ENCODE measurements around the gene PZP. TPM values are rescaled to one million over a fixed set of nuclear protein-coding genes. Genes with fewer than 3 reads are reported as not detected.

The PZP gene
- total RNA-seq, 1 experiment from 2014 or later = not detected

- H2BK5ac ChIP-seq (ENCODE audit: insufficient read length, low read length) = no peak overlapping the region
- Mint-ChIP-seq H3K4me1 (no peaks in the 10 kb centered on the region), H3K4me3 (no peak overlapping the region), H3K27me3 (ENCODE audit: low read depth) (peaks cover 1% of the 10 kb centered on the region), H3K36me3 (ENCODE audit: insufficient read depth in 1 of 3, low read depth in 3 of 3) (no peaks in the 10 kb centered on the region), H3K27ac (no peak overlapping the region), H3K9me3 (no peaks in the 10 kb centered on the region)
- no peak overlapping the region for H2BK12ac ChIP-seq (ENCODE audit: insufficient read length, low read depth, low read length)
- no peak overlapping the region for H3K18ac ChIP-seq (ENCODE audit: insufficient read length, low read depth, low read length)
- no peak overlapping the region for H4K8ac ChIP-seq (replicated peaks; ENCODE audit: insufficient read length, low read depth, low read length)
- no peaks in the 10 kb centered on the region for H3K79me2 ChIP-seq (ENCODE audit: insufficient read depth, low read length)
- WGBS (ENCODE audit: extremely low coverage, insufficient read length, low lambda C conversion rate) = no CpG with 5 or more reads among the region's 1 CpG
- H3K14ac ChIP-seq (ENCODE audit: insufficient read depth, low read length) = no peak overlapping the region
- no peak overlapping the region for H2AK5ac ChIP-seq (ENCODE audit: insufficient read length, low read length)
- H3T11ph ChIP-seq (ENCODE audit: low read length) = no peak overlapping the region
- no peaks in the 10 kb centered on the region for H3K79me1 ChIP-seq (ENCODE audit: insufficient read depth, low read depth, low read length, poor library complexity, severe bottlenecking)
- H3K9ac ChIP-seq (ENCODE audit: extremely low read depth, insufficient read length, low read length) = no peak overlapping the region
- no peak for TF ChIP-seq CTCF (conservative IDR thresholded peaks at IDR 0.05)
- H3K27ac ChIP-seq (ENCODE audit: insufficient read length, low read depth, low read length) = no peak overlapping the region
- H3K23ac ChIP-seq (ENCODE audit: insufficient read length, low read depth, low read length) = no peak overlapping the region
- H3K9me3 ChIP-seq (ENCODE audit: control insufficient read depth, low read depth, low read length) = no peaks in the 10 kb centered on the region
- H3K4me2 ChIP-seq (ENCODE audit: insufficient read depth, insufficient read length, low read length) = no peak overlapping the region
- no peak overlapping the region for H2AFZ ChIP-seq (ENCODE audit: low read length)
- H2BK15ac ChIP-seq (ENCODE audit: low read depth, low read length) = no peak overlapping the region
- no peak overlapping the region for H3K4ac ChIP-seq (ENCODE audit: low read depth, low read length)
- no peak overlapping the region for H2BK120ac ChIP-seq (ENCODE audit: low read depth, low read length, poor library complexity, severe bottlenecking)
- no peak overlapping the region for H4K91ac ChIP-seq (ENCODE audit: insufficient read length, low read depth, low read length)
- H3K56ac ChIP-seq (ENCODE audit: insufficient read length, low read depth, low read length) = no peak overlapping the region
- no peaks in the 10 kb centered on the region for H4K20me1 ChIP-seq (ENCODE audit: control insufficient read depth, insufficient read depth, insufficient read length)
- no peaks in the 10 kb centered on the region for H3K23me2 ChIP-seq (ENCODE audit: insufficient read length, low read depth, low read length, poor library complexity, severe bottlenecking)
- no peak for DNase-seq
- no peaks in the 10 kb centered on the region for H3K4me1 ChIP-seq (ENCODE audit: insufficient read depth, low read length)
- no peaks in the 10 kb centered on the region for H3K27me3 ChIP-seq (ENCODE audit: insufficient read depth, low read length)
- no peak overlapping the region for H4K5ac ChIP-seq (ENCODE audit: insufficient read length, low read depth, low read length)
- H2BK20ac ChIP-seq (ENCODE audit: low read depth, low read length, poor library complexity, severe bottlenecking) = no peak overlapping the region
These were observed 29.1 kb upstream of the PZP start for GRCh38 chr12:9237286-9237685.

Data from H9 (cell line).